ENCODE results near the gene MFN1. TPM values are rescaled to one million over a fixed set of nuclear protein-coding genes. Genes with fewer than 3 reads are reported as not detected.

The MFN1 gene
- total RNA-seq, 1 experiment from 2014 or later = 50.1 TPM

GRCh38 chr3:179416681-179417080 lies 69.2 kb downstream of the MFN1 start:
- H3K9me3 Mint-ChIP-seq (ENCODE audit: unreplicated experiment) = no peaks in the 10 kb centered on the region
- POLR2A ChIA-PET = no interaction called here

GRCh38 chr3:179418610-179419009 lies 71.1 kb downstream of the MFN1 start:
- CTCF ChIA-PET = interaction anchor here (0.7 kb wide), 1 partner anchor 94 kb away, joined by 3 read pairs; no protein-coding TSS in a partner anchor
- intact Hi-C loops (cut with micrococcal nuclease) = no loop called here
- no peak overlapping the region for H3K27ac Mint-ChIP-seq (ENCODE audit: low read depth, unreplicated experiment)

More at GRCh38 chr3:179416681-179417080, 69.2 kb downstream of the MFN1 start:
- H3K4me3 Mint-ChIP-seq (ENCODE audit: unreplicated experiment) = no peak overlapping the region
- H3K27me3 Mint-ChIP-seq (ENCODE audit: insufficient read depth, unreplicated experiment) = no peaks in the 10 kb centered on the region
- CTCF ChIA-PET = interaction anchor here (0.6 to 0.7 kb wide), 3 partner anchors 14 to 1180 kb away, joined by 3 to 5 read pairs (median 3); no protein-coding TSS in a partner anchor
- intact Hi-C loops (cut with micrococcal nuclease) = no loop called here
- TF ChIP-seq CTCF (IDR thresholded peaks at IDR 0.05; ENCODE audit: unreplicated experiment) = no peak
- peaks cover 36% of the 10 kb centered on the region for H3K36me3 Mint-ChIP-seq (ENCODE audit: insufficient read depth, unreplicated experiment)
- H3K27ac Mint-ChIP-seq (ENCODE audit: low read depth, unreplicated experiment) = no peak overlapping the region
- DNase-seq (ENCODE audit: unreplicated experiment) = no peak
- no TSS peak for BruUV-seq (replicated peaks)
- H3K4me1 Mint-ChIP-seq (ENCODE audit: insufficient read depth, unreplicated experiment) = no peaks in the 10 kb centered on the region

GRCh38 chr3:179421500-179421899 lies 74.0 kb downstream of the MFN1 start:
- peak; percentile 44 for TF ChIP-seq CTCF (IDR thresholded peaks at IDR 0.05; ENCODE audit: unreplicated experiment)
- H3K4me3 Mint-ChIP-seq (ENCODE audit: unreplicated experiment) = no peak overlapping the region
- no TSS peak for BruUV-seq (replicated peaks)
- no peaks in the 10 kb centered on the region for H3K9me3 Mint-ChIP-seq (ENCODE audit: unreplicated experiment)
- no peaks in the 10 kb centered on the region for H3K27me3 Mint-ChIP-seq (ENCODE audit: insufficient read depth, unreplicated experiment)
- ChIA-PET POLR2A (interaction anchor here (0.9 to 1.0 kb wide), 2 partner anchors 137 to 141 kb away, joined by 3 to 4 read pairs; partner anchors contain the start of gene ACTL6A), CTCF (interaction anchor here (0.7 to 2.6 kb wide), 7 partner anchors 10 to 140 kb away, joined by 3 to 16 read pairs (median 3); no protein-coding TSS in a partner anchor)
- H3K27ac Mint-ChIP-seq (ENCODE audit: low read depth, unreplicated experiment) = no peak overlapping the region
- peaks cover 30% of the 10 kb centered on the region for H3K36me3 Mint-ChIP-seq (ENCODE audit: insufficient read depth, unreplicated experiment)
- DNase-seq (ENCODE audit: unreplicated experiment) = peak; percentile 33
- no peaks in the 10 kb centered on the region for H3K4me1 Mint-ChIP-seq (ENCODE audit: insufficient read depth, unreplicated experiment)
- intact Hi-C loops (cut with micrococcal nuclease) = loop anchor here (1.0 kb wide), 1 partner anchor 137 kb away; no protein-coding TSS in a partner anchor

More at GRCh38 chr3:179418610-179419009, 71.1 kb downstream of the MFN1 start:
- DNase-seq (ENCODE audit: unreplicated experiment) = no peak
- Mint-ChIP-seq H3K36me3 (ENCODE audit: insufficient read depth, unreplicated experiment) (peaks cover 25% of the 10 kb centered on the region), H3K4me1 (ENCODE audit: insufficient read depth, unreplicated experiment) (no peaks in the 10 kb centered on the region), H3K9me3 (ENCODE audit: unreplicated experiment) (no peaks in the 10 kb centered on the region), H3K4me3 (ENCODE audit: unreplicated experiment) (no peak overlapping the region), H3K27me3 (ENCODE audit: insufficient read depth, unreplicated experiment) (no peaks in the 10 kb centered on the region)
- no TSS peak for BruUV-seq (replicated peaks)
- POLR2A ChIA-PET = interaction anchor here (0.7 kb wide), 1 partner anchor 166 kb away, joined by 3 read pairs; no protein-coding TSS in a partner anchor
- TF ChIP-seq CTCF (IDR thresholded peaks at IDR 0.05; ENCODE audit: unreplicated experiment) = no peak

- Mint-ChIP-seq H3K27me3 (ENCODE audit: insufficient read depth, unreplicated experiment) (no peaks in the 10 kb centered on the region), H3K36me3 (ENCODE audit: insufficient read depth, unreplicated experiment) (peaks cover 12% of the 10 kb centered on the region), H3K4me3 (ENCODE audit: unreplicated experiment) (no peak overlapping the region), H3K4me1 (ENCODE audit: insufficient read depth, unreplicated experiment) (peaks cover 6% of the 10 kb centered on the region), H3K27ac (ENCODE audit: low read depth, unreplicated experiment) (no peak overlapping the region), H3K9me3 (ENCODE audit: unreplicated experiment) (no peaks in the 10 kb centered on the region)
- no TSS peak for BruUV-seq (replicated peaks)
- intact Hi-C loops (cut with micrococcal nuclease) = no loop called here
- no peak for TF ChIP-seq CTCF (IDR thresholded peaks at IDR 0.05; ENCODE audit: unreplicated experiment)
- CTCF ChIA-PET = interaction anchor here (0.7 to 0.9 kb wide), 2 partner anchors 51 to 133 kb away, joined by 3 read pairs; no protein-coding TSS in a partner anchor
- no peak for DNase-seq (ENCODE audit: unreplicated experiment)
- POLR2A ChIA-PET = no interaction called here
Observed at GRCh38 chr3:179425075-179425474, 77.6 kb downstream of the MFN1 start.
